ENCODE results near the gene LMF1. TPM values are rescaled to one million over a fixed set of nuclear protein-coding genes. Genes with fewer than 3 reads are reported as not detected.

LMF1 gene
- total RNA-seq, 2 donors from 2014 or later = 16.4 to 21.8 TPM

GRCh38 chr16:986925-987582 is 16.3 kb upstream of the LMF1 start:
- DNase-seq (ENCODE audit: low spot score) = no peak
- intact Hi-C loops (cut with DNase I) = no loop called here

GRCh38 chr16:986411-986810 is 15.6 kb upstream of the LMF1 start:
- no peak for DNase-seq (ENCODE audit: low spot score)
- intact Hi-C loops (cut with DNase I) = no loop called here

- intact Hi-C loops (cut with DNase I) = no loop called here
- no peak for DNase-seq (ENCODE audit: low spot score)
These were observed 15.0 kb upstream of the LMF1 start for GRCh38 chr16:985646-986400.

- no peak for DNase-seq (ENCODE audit: low spot score)
- intact Hi-C loops (cut with DNase I) = no loop called here
These were observed 14.2 kb upstream of the LMF1 start for GRCh38 chr16:984736-985636.

- intact Hi-C loops (cut with DNase I) = no loop called here
- no peak for DNase-seq (ENCODE audit: low spot score)
These were observed 13.4 kb upstream of the LMF1 start for GRCh38 chr16:984121-984694.

GRCh38 chr16:983044-984030 is 12.6 kb upstream of the LMF1 start:
- no peak for DNase-seq (ENCODE audit: low spot score)
- intact Hi-C loops (cut with DNase I) = no loop called here

- DNase-seq (ENCODE audit: low spot score) = no peak
- intact Hi-C loops (cut with DNase I) = no loop called here
These were observed 11.6 kb upstream of the LMF1 start for GRCh38 chr16:982145-983043.

GRCh38 chr16:981695-982144 is 10.9 kb upstream of the LMF1 start, which contains the start of gene SOX8:
Gene SOX8, plus strand, starts transcription at chr16:981770. Its CDS starts 153 bp downstream, at chr16:981923.
- no peak for DNase-seq (ENCODE audit: low spot score)
- intact Hi-C loops (cut with DNase I) = no loop called here

GRCh38 chr16:980595-980854 is 9.7 kb upstream of the LMF1 start:
- intact Hi-C loops (cut with DNase I) = no loop called here
- no peak for DNase-seq (ENCODE audit: low spot score)

GRCh38 chr16:979859-980594 is 9.2 kb upstream of the LMF1 start:
- intact Hi-C loops (cut with DNase I) = no loop called here
- DNase-seq (ENCODE audit: low spot score) = peak; percentile 78

GRCh38 chr16:979147-979546 is 8.4 kb upstream of the LMF1 start:
- intact Hi-C loops (cut with DNase I) = no loop called here
- DNase-seq (ENCODE audit: low spot score) = no peak

GRCh38 chr16:978403-978802 is 7.6 kb upstream of the LMF1 start:
- intact Hi-C loops (cut with DNase I) = no loop called here

GRCh38 chr16:977896-978295 is 7.1 kb upstream of the LMF1 start:
- intact Hi-C loops (cut with DNase I) = no loop called here
- DNase-seq (ENCODE audit: low spot score) = no peak

More at GRCh38 chr16:978403-978802, 7.6 kb upstream of the LMF1 start:
- DNase-seq (ENCODE audit: low spot score) = peak; percentile 76

GRCh38 chr16:977081-977701 is 6.4 kb upstream of the LMF1 start:
- intact Hi-C loops (cut with DNase I) = no loop called here
- DNase-seq (ENCODE audit: low spot score) = peak; percentile 83

- intact Hi-C loops (cut with DNase I) = no loop called here
- no peak for DNase-seq (ENCODE audit: low spot score)
These were observed 5.7 kb upstream of the LMF1 start for GRCh38 chr16:976389-976931.

- DNase-seq (ENCODE audit: low spot score) = no peak
- intact Hi-C loops (cut with DNase I) = no loop called here
These were observed 4.5 kb upstream of the LMF1 start for GRCh38 chr16:975291-975690.
